HEK293 (cell line): ENCODE results near the gene TPD52L2.
A peak's percentile ranks its signal among the peaks of the same experiment; 100 is the strongest.

Experiments
- YY1 ChIP-seq: fragments of 450-650 bp; formaldehyde crosslinking; IDR thresholded peaks from 2 replicates; pipeline ENCODE4 v1.5.1; 2018; ENCODE audit warnings: missing biosample characterization, missing genetic modification characterization
- ZNF660 ChIP-seq: fragments of 450-650 bp; IDR thresholded peaks from 2 replicates; pipeline ENCODE4 v1.5.1; 2018; ENCODE audit warnings: missing biosample characterization, mild to moderate bottlenecking, missing genetic modification characterization
- TF ChIP-seq, protein P1 (sequence below): fragments of 450-650 bp; formaldehyde crosslinking; IDR thresholded peaks from 2 replicates; pipeline ENCODE4 v1.5.1; 2016; ENCODE audit warnings: missing biosample characterization, missing genetic modification characterization
- TF ChIP-seq, protein P2 (sequence below): fragments of 450-650 bp; formaldehyde crosslinking; IDR thresholded peaks from 2 replicates; pipeline ENCODE4 v1.5.1; 2016; ENCODE audit warnings: missing biosample characterization, missing genetic modification characterization
- TF ChIP-seq, protein P3 (sequence below): fragments of 450-650 bp; IDR thresholded peaks from 2 replicates; pipeline ENCODE4 v1.5.1; 2018; ENCODE audit warnings: missing biosample characterization, mild to moderate bottlenecking, missing genetic modification characterization

DNA sequence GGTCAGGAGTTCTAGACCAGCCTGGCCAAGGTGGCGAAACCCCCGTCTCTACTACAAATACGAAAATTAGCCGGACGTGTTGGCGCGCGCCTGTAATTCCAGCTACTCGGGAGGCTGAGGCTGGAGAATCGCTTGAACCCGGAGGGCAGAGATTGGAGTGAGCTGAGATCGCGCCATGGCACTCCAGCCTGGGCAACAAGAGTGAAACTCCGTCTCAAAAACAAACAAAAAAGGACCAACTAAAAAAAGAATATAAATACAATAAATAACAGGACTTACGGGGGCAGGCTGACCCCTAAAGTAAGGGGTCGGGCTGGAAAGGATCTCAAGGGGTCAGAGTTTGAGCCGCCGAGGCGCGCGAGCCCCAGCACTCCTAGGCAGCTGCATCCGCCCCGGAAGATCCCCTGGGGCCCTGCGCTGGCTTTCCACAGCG, 509 bp upstream of the TPD52L2 start:
- TF ChIP-seq YY1 (tag by site-specific recombination) (peak; percentile 75; the same call in 1 of the 2 replicates), ZNF660 (no peak)
- TF ChIP-seq, protein P1, sequence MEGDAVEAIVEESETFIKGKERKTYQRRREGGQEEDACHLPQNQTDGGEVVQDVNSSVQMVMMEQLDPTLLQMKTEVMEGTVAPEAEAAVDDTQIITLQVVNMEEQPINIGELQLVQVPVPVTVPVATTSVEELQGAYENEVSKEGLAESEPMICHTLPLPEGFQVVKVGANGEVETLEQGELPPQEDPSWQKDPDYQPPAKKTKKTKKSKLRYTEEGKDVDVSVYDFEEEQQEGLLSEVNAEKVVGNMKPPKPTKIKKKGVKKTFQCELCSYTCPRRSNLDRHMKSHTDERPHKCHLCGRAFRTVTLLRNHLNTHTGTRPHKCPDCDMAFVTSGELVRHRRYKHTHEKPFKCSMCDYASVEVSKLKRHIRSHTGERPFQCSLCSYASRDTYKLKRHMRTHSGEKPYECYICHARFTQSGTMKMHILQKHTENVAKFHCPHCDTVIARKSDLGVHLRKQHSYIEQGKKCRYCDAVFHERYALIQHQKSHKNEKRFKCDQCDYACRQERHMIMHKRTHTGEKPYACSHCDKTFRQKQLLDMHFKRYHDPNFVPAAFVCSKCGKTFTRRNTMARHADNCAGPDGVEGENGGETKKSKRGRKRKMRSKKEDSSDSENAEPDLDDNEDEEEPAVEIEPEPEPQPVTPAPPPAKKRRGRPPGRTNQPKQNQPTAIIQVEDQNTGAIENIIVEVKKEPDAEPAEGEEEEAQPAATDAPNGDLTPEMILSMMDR (tag by site-specific recombination) = no peak
- TF ChIP-seq, protein P2, sequence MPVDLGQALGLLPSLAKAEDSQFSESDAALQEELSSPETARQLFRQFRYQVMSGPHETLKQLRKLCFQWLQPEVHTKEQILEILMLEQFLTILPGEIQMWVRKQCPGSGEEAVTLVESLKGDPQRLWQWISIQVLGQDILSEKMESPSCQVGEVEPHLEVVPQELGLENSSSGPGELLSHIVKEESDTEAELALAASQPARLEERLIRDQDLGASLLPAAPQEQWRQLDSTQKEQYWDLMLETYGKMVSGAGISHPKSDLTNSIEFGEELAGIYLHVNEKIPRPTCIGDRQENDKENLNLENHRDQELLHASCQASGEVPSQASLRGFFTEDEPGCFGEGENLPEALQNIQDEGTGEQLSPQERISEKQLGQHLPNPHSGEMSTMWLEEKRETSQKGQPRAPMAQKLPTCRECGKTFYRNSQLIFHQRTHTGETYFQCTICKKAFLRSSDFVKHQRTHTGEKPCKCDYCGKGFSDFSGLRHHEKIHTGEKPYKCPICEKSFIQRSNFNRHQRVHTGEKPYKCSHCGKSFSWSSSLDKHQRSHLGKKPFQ (tag by site-specific recombination) = no peak; the same call in none of the 2 replicates
- TF ChIP-seq, protein P3, sequence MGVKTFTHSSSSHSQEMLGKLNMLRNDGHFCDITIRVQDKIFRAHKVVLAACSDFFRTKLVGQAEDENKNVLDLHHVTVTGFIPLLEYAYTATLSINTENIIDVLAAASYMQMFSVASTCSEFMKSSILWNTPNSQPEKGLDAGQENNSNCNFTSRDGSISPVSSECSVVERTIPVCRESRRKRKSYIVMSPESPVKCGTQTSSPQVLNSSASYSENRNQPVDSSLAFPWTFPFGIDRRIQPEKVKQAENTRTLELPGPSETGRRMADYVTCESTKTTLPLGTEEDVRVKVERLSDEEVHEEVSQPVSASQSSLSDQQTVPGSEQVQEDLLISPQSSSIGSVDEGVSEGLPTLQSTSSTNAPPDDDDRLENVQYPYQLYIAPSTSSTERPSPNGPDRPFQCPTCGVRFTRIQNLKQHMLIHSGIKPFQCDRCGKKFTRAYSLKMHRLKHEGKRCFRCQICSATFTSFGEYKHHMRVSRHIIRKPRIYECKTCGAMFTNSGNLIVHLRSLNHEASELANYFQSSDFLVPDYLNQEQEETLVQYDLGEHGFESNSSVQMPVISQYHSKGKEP (tag by site-specific recombination) = no peak
